GM12873 (cell line): ENCODE results near the gene MYO5A.

ENCODE experiments used
- TF ChIP-seq, protein P1 (sequence below): IDR thresholded peaks from 2 replicates; pipeline ENCODE4 v1.5.1; 2012; ENCODE audit warnings: low read depth, mild to moderate bottlenecking, moderate library complexity, low read length, control low read depth; ENCODE audit not compliant: insufficient read depth; ENCODE audit errors: missing control alignments

The MYO5A gene

DNA sequence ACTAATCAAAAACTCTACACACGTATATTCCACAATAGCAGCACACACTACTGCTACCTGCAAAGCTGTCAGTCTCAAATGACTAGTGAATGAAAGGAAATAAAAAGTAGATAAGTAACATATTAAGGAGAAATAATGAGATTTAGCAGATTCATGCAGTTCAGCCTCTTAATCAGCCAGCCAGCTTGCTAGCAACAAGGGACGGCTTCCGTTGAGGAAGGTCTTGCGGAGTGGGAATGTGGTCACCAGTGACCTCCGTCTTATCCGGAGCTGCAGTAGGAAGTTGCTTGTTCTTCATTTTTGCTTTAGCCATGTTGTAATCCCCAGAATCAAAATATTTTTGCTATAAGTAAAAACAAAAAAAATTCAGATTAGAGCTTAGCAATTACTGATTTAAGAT lies 23.1 kb upstream of the MYO5A start:
- TF ChIP-seq, protein P1, sequence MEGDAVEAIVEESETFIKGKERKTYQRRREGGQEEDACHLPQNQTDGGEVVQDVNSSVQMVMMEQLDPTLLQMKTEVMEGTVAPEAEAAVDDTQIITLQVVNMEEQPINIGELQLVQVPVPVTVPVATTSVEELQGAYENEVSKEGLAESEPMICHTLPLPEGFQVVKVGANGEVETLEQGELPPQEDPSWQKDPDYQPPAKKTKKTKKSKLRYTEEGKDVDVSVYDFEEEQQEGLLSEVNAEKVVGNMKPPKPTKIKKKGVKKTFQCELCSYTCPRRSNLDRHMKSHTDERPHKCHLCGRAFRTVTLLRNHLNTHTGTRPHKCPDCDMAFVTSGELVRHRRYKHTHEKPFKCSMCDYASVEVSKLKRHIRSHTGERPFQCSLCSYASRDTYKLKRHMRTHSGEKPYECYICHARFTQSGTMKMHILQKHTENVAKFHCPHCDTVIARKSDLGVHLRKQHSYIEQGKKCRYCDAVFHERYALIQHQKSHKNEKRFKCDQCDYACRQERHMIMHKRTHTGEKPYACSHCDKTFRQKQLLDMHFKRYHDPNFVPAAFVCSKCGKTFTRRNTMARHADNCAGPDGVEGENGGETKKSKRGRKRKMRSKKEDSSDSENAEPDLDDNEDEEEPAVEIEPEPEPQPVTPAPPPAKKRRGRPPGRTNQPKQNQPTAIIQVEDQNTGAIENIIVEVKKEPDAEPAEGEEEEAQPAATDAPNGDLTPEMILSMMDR: no peak

DNA sequence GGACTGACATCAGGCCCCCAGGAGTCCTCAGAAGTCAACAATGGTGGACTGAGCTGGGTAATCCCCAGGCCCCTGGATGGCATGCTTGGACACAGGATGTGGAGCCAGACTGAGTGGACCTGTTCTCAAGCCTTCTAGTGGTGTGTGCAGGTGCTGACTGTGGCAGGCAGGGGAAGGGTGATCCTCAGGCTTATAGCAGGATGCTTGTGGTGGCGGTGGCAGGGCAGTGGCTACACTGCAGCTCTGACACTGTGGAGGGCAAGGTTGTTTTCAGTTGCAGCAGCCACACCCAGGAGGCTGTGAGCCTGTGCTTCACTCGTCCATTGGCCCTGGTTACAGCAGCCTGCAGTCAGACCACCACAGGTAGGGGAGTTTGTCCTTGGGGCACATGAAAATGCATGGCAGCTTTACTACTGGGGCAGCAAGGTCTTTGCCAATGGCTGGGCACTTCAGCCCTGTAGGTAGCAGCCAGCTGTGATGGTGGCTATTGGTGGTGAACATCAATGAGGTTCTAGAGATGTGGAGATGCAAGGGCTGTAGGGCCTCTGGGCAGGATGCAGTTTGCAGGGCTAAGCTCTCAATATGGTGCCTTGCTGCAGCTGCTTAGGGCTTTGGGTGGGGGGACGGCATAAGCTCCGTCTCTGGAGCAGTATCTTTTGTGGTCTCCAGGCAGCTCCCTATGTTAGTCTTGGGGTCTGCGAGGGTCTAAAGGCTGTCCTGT lies 17.5 kb upstream of the MYO5A start:
- TF ChIP-seq, protein P1: no peak

DNA sequence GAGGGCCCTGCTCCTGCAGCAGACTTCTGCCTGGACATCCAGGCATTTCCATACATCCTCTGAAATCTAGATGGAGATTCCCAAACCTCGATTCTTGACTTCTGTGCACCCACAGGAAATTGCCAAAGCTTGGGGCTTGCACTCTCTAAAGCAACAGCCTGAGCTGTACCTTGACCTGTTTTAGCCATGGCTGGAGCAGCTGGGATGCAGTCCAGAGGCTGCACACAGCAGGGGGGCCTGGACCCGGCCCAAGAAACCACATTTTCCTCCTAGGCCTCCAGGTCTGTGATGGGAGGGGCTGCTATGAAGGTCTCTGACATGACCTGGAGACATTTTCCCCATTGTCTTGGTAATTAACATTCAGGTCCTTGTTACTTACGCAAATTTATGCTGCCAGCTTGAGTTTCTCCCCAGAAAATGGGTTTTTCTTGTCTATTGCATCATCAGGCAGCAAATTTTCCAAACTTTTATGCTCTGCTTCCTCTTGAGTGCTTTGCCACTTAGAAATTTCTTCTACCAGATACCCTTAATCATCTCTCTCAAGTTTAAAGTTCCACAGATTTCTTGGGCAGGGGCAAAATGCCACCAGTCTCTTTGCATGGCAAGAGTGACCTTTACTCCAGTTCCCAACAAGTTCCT lies 11.8 kb upstream of the MYO5A start:
- TF ChIP-seq, protein P1: no peak

DNA sequence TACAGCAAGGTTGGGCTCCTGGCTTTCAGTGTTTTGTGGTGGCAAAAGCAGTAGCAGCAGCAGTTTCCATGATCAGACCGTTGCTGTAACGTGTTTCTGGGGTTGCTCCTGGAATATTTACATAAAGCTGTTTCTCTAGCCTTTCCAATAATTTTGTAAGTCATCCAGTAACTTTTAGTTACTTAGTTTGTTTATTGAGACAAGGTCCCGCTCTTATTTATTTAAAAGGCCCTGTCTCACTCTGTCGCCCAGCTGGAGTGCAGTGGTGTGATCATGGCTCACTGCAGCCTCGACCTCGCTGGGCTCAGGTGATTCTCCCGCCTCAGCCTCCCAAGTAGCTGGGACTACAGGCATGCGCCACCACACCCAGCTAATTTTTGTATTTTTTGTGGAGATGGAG lies 8.8 kb upstream of the MYO5A start:
- TF ChIP-seq, protein P1: no peak

DNA sequence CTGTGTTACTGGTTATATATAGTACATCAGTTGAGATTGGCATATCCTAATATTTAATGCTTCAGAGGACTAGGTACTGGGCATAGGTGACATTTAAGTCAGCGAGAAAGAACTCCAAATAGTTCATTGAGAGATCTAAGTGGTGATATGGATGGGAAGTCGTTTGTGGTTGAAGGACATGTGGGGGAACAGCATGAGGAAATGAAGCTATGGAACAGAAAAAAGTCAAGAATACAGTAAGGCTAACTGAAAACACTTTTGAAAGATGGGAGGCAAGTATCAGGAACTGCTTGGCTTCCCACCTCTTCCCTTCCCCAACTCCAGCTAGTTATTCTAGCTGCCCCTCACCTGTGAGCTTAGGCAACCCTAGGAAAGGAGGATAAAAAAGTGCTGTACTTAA lies 3.7 kb upstream of the MYO5A start:
- TF ChIP-seq, protein P1: no peak

DNA sequence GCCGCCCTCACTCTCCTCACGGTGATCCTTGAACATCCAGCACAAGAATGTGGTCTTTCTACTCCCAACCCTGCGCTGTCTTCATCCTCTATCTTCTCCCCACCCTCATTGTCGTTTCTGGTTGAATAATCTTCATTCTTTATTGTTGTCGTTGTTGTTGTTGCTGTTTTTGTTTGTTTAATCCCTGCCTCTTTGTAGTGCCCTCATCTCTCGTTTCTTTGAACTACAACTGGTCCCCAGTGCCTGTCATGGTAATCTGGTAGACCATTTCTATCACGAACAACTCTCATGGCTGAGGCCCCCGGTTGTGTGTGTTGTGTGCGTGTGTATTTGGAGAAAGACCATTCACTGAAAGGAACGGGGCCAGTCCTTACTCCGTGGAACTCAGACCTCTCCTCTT lies 1.3 kb upstream of the MYO5A start:
- TF ChIP-seq, protein P1: no peak

DNA sequence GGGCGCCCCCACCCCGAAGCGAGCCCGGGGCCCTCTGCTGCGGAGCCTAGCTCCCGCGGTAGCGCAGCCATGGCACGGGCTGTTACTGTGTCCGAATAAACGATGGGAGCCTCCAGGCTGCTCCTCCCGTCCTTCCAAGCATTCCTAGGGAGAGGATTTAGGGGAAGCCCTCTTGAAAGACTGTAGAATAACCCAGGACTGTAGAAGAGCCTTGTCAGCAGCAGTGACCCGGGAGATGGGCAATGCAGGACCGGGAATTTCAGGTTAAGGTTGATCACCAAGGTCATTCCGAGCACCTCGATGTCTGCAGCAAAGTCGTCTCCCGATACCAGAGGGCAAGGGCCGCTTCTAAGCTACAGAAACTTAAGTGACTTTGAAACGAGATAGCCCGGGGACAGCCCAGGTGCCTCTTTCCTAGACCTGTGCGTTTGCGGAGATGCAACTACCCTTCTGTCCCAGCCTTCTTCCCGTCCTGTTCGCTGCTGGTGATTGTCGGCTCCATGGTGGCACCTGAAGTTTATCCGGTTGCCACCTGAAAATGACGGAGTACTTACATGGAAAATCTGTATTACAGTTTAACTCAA lies 753 bp upstream of the MYO5A start:
- TF ChIP-seq, protein P1: no peak
